ENCODE measurements around the gene SIPA1L3.

SIPA1L3 gene

DNA sequence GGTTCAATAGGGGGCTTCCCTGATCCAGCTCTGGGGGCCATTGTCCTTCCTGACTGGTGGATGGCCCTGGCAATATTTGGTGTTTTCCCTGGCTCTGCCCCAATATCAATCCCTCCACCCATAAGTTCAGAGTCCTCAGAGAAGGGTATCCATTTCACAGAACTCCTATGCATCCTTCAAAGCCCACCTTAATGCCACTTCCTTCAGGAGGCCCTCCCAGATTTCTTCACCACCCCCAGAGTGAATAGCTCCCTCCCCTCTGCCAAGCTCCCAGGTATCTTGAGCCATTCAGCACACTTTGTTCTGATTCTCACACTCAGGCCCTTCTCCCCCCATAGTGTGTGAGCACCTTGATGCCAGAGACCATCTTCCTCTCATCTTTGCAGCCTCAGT, 343.4 kb downstream of the SIPA1L3 start:
- no peak for DNase-seq

DNA sequence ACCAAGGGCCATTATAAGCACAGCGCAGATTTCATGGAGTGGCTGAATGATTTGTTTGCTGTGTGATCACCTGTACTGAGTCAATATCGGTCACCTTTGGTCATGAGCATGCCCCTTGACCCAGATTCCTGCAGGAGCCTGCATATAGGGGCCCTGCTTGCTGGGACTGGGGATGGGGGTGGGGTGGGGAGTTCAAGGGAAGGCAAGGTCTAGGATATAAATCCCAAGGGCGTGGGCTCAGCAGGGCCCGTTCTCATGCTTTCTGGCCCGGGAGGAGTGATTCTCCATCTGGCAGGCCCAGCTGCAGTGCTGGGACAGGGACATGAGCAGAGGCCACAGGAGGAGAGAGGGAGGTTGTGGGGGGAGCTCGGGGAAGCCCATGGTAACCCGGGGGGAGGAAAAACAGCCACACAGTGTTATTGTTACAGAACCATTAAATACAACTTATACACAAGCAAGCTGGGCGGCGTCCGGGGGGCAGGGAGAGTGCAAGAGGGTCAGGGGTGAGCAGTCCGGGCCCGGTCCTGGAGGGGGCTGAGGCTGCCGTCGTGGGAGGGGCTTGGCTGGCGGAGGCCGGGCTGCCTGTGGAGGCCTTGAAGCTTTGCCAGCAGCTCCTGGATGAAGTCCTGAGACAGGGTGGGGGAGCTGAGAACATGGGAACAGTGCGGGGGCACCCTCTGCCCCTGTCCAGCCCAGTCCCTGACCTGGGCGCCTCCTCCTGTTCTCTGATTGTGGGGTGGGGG, 344.0 kb downstream of the SIPA1L3 start:
- peak; percentile 36 for DNase-seq

DNA sequence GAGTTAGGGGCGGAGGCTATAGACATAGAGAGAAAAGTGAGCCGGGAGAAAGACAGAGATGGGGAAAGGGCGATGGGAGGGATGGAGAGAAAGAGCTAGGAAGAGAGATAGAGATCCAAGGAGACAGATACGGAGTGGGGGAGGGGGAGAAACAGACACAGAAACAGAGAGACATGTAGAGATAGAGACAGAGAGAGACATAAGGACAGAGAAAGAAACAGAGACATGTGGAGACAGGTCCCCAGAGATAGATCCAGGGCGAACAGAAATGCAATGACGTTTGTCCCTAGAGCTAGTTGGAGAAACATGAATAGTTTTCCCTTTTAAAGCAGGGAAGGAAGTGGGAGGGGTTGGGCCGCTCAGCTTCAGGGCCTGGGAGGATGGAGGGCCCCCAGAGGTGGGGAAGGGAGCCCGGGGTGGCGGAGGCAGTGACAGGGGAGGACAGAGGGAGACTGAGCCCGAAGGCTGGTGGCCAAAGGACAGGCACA, 344.6 kb downstream of the SIPA1L3 start:
- DNase-seq: peak; percentile 26

DNA sequence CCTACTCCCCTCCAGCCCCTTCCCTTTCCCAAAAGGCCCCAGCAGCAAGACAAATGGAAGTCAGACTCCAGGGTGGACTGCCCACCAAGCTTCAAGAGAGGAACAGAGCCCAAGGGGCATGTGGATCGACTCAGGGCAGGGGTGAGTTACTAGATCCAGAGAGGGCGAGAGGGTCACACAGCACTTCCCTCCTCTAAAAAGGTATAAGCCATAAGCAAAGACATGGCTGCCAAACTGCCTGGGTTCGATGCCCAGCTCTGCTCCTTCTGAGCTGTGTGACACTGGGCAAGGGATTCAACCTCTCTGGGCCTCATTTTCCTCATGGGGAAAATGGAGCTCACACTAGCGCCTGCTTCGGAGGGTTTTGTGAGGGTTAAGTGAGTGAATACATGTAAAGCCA, 345.4 kb downstream of the SIPA1L3 start:
- no peak for DNase-seq

DNA sequence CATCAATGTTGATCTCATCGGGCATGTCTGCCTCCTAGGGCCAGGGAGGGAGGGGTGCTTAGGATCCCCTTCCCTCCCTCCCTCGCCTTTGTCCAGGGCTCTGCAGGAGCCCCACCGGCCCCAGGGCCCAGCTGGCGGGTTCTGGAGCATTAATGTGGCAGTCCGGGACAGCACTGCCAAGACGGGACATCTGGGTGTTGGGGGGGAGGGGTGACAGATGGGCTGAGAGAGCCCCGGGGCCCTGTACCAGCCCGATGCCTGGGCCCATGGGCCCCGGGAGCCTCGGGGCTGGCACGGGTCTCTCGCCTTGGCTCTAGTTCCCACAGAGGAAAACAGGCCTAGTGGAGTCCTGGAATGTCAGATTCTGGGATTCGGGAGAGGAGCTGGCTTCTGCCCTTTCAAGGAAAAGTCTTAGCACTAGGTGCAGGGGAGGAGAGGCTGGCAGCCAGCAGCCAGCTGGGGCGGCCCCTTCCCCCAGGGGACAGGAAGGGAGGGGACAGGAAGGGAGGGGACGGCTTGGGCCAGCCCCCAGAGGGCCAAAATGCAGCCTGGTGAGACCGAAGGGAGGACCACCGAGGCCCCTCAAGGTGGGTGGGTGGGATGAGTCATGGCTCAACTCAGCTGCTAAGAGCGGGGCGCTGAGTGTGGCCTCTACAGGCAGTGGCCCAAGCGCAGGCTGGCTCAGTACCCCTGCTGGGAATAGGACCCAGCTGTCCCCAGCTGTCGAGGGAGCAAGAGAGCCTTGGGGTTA, 346.1 kb downstream of the SIPA1L3 start:
- no peak for DNase-seq

DNA sequence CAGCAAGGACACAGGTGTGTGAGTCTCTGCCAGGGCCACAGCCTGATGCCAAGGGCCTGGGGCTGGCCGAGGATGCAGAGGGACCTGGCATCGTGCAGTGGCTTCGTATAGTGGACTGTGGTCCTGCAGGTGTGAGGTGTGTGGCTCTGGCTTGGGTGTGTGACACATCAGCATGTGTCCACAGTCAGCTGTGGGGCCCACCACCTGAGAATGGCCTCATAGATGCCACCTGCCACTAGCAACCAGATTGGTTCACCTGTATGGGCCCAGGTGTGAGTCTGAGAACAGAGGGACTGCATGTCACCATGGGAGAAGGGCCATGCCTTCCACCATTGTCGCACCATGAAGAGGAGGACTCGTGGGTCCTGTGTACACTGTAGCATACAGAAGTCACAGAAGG, 346.8 kb downstream of the SIPA1L3 start:
- no peak for DNase-seq

DNA sequence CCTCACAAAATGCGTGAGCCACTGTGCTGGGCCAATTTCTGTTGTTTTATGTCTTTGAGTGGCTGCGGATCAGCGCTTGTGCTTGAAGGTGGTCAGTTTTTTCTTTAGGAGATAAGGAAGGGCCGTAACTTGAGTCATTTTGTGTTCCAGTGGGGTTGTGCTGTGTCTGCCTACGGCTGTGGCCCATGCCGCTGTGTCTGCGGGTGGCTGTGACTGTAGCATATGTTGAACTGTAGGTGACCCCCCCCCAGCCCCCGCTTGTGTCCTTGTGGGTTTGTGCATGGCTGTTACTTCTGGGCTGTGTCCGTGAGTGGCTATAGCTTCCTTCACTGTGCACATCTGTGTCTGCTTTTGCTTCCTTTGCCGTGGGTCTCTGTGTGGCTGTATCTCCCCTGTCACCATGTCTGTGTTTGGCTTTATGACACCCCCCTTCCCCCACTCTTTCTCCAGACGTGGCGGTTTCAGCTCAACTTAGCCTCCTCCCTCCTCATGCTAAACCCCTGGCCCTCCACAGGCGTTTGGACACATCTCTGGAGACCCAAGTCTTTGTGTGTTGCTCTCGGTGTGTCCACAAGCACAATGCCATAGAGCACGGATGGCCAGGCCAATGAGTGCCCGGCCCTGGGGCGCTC, 348.5 kb downstream of the SIPA1L3 start:
- no peak for DNase-seq

All from fibroblast of upper back skin (primary cell).